Measurements from ENCODE around the gene C6orf132.

The C6orf132 gene

DNA sequence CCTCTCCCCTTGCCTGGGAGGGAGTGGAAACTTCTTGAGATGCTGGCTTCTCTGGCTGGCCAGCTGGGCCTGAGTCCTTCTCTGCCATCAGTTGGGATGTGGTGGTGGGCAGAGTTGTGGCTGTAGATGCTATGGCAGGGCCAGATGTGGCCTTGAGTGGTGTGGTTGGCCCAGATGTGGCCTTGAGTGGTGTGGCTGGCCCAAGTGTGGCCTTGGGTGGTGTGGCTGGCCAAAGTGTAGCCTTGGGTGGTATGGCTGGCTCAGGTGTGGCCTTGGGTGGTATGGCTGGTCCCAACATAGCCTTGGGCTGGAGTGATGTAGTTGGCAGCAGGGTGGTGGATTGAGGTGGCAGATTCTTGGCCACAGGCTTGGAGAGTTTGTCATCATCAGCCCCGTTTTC is 36.7 kb downstream of the C6orf132 start:
- DNase-seq (ENCODE audit: extremely low read depth, insufficient read length), result no peak
- H3K27me3 ChIP-seq (replicated peaks; ENCODE audit: control insufficient read depth, insufficient read depth, low read length), result peaks cover 1% of the 10 kb centered on the region
- H3K4me3 ChIP-seq (replicated peaks; ENCODE audit: low read depth, low read length), result no peak overlapping the region
- TF ChIP-seq, protein P1, sequence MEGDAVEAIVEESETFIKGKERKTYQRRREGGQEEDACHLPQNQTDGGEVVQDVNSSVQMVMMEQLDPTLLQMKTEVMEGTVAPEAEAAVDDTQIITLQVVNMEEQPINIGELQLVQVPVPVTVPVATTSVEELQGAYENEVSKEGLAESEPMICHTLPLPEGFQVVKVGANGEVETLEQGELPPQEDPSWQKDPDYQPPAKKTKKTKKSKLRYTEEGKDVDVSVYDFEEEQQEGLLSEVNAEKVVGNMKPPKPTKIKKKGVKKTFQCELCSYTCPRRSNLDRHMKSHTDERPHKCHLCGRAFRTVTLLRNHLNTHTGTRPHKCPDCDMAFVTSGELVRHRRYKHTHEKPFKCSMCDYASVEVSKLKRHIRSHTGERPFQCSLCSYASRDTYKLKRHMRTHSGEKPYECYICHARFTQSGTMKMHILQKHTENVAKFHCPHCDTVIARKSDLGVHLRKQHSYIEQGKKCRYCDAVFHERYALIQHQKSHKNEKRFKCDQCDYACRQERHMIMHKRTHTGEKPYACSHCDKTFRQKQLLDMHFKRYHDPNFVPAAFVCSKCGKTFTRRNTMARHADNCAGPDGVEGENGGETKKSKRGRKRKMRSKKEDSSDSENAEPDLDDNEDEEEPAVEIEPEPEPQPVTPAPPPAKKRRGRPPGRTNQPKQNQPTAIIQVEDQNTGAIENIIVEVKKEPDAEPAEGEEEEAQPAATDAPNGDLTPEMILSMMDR (IDR thresholded peaks at IDR 0.05; ENCODE audit: insufficient read depth, low read length, poor library complexity, severe bottlenecking), result no peak
- H3K36me3 ChIP-seq (ENCODE audit: control insufficient read depth, insufficient read depth, low read length), result no peaks in the 10 kb centered on the region

- DNase-seq (ENCODE audit: extremely low read depth, insufficient read length), result no peak
- no peak overlapping the region for H3K4me3 ChIP-seq (replicated peaks; ENCODE audit: low read depth, low read length)
- H3K36me3 ChIP-seq (ENCODE audit: control insufficient read depth, insufficient read depth, low read length), result no peaks in the 10 kb centered on the region
- H3K27me3 ChIP-seq (replicated peaks; ENCODE audit: control insufficient read depth, insufficient read depth, low read length), result peaks cover 1% of the 10 kb centered on the region
- TF ChIP-seq, protein P1 (IDR thresholded peaks at IDR 0.05; ENCODE audit: insufficient read depth, low read length, poor library complexity, severe bottlenecking), result no peak
Measured at GRCh38 chr6:42105156-42105648, 37.2 kb downstream of the C6orf132 start.

DNA sequence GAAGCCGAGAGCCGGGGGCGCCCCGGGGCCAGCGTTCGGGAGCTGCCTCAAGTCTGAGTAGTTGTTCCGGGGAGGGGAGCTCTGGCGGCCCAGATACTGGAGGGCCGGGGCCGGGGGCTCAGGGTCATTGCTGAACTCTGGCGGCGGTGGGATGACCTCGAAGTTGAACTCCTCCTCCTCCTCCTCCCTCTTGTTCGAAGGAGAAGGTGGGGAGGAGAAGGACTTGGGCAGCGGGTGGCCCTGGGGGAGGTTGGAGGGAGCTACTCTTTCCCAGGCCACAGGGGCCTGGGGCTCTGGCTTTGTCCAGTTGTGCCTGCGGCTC is 37.7 kb downstream of the C6orf132 start:
- TF ChIP-seq, protein P1 (IDR thresholded peaks at IDR 0.05; ENCODE audit: insufficient read depth, low read length, poor library complexity, severe bottlenecking), result no peak
- DNase-seq (ENCODE audit: extremely low read depth, insufficient read length), result no peak
- no peaks in the 10 kb centered on the region for H3K36me3 ChIP-seq (ENCODE audit: control insufficient read depth, insufficient read depth, low read length)
- no peak overlapping the region; the same call in 1 of the 2 replicates for H3K4me3 ChIP-seq (replicated peaks; ENCODE audit: low read depth, low read length)
- peaks cover 1% of the 10 kb centered on the region for H3K27me3 ChIP-seq (replicated peaks; ENCODE audit: control insufficient read depth, insufficient read depth, low read length)

GRCh38 chr6:42104095-42104803 is 38.2 kb downstream of the C6orf132 start:
- TF ChIP-seq, protein P1 (IDR thresholded peaks at IDR 0.05; ENCODE audit: insufficient read depth, low read length, poor library complexity, severe bottlenecking), result peak; percentile 89
- peak; percentile 77 for DNase-seq (ENCODE audit: extremely low read depth, insufficient read length)
- Histone ChIP-seq H3K27me3 (replicated peaks; ENCODE audit: control insufficient read depth, insufficient read depth, low read length) (peaks cover 1% of the 10 kb centered on the region), H3K4me3 (replicated peaks; ENCODE audit: low read depth, low read length) (peak overlapping the region; percentile 53), H3K36me3 (ENCODE audit: control insufficient read depth, insufficient read depth, low read length) (no peaks in the 10 kb centered on the region)

- H3K27me3 ChIP-seq (replicated peaks; ENCODE audit: control insufficient read depth, insufficient read depth, low read length), result peaks cover 1% of the 10 kb centered on the region
- TF ChIP-seq, protein P1 (IDR thresholded peaks at IDR 0.05; ENCODE audit: insufficient read depth, low read length, poor library complexity, severe bottlenecking), result no peak
- DNase-seq (ENCODE audit: extremely low read depth, insufficient read length), result no peak
- no peaks in the 10 kb centered on the region for H3K36me3 ChIP-seq (ENCODE audit: control insufficient read depth, insufficient read depth, low read length)
- H3K4me3 ChIP-seq (replicated peaks; ENCODE audit: low read depth, low read length), result no peak overlapping the region; the same call in 1 of the 2 replicates
Measured at GRCh38 chr6:42103753-42104094, 38.7 kb downstream of the C6orf132 start.

Data from GM06990 (cell line).